K562 (cell line): ENCODE results near the gene RASGRP1. TPM values are rescaled to one million over a fixed set of nuclear protein-coding genes. Genes with fewer than 3 reads are reported as not detected.
A peak's percentile ranks its signal among the peaks of the same experiment; 100 is the strongest.

ENCODE experiments used
- ATAC-seq: fragments of 200-7000 bp; cut with Tn5 transposase; 3 replicates; pipeline ENCODE4 v1.9.1; 2020; ENCODE audit warnings: moderate library complexity
- BruUV-seq: library from RNA; stranded (reverse); fragments of 400-500 nt; replicated peaks from 2 replicates; lab custom pipeline; 2021; lab: Mats Ljungman, UMichigan
- CTCF ChIA-PET: fragments of 300-600 bp; formaldehyde crosslinking; extraction: SDS; loops from one replicate; lab custom pipeline; 2021; ENCODE audit warnings: low intra/inter-chr PET ratio; lab: Yijun Ruan, JAX
- POLR2A ChIA-PET: fragments of 300-600, 350-650 bp; sonication (Branson Sonifier 250); formaldehyde crosslinking; extraction: SDS; loops from one replicate; lab custom pipeline; 2021; ENCODE audit warnings: antibody characterized with exemption, inconsistent platforms; lab: Yijun Ruan, JAX
- DNase-seq, 4 experiments: peaks; one replicate each; pipeline versions ENCODE4 v3.0.0 to v3.0.0-alpha.2; 2011 to 2018; ENCODE audit warnings: low spot score in 3 of 4, mixed read lengths in 3 of 4; ENCODE audit errors: extremely low read depth in 1 of 4
- FAIRE-seq: peaks from 2 replicates; lab custom pipeline; 2011; peaks lifted over from hg19 to GRCh38; lab: Jason Lieb, UNC
- H2AFZ ChIP-seq: 2 replicates; pipeline ENCODE4 v1.6.0; 2011; ENCODE audit warnings: low read depth, low read length, control low read depth, inconsistent platforms
- H3K27ac ChIP-seq: fragments of 200-600 bp; 3 replicates; pipeline ENCODE4 v1.8.0; 2011; ENCODE audit warnings: low read depth, mild to moderate bottlenecking, control low read depth, inconsistent platforms, low read length, moderate library complexity, mixed read lengths; ENCODE audit errors: extremely low read depth
- H3K27me3 ChIP-seq, 2 experiments: fragments of 300-600 bp in 1 of 2; 2 replicates in 1 of 2; 3 replicates in 1 of 2; pipeline versions ENCODE4 v1.6.0 to v1.8.0; 2011; ENCODE audit warnings: inconsistent platforms in 2 of 2, low read length in 2 of 2, mild to moderate bottlenecking in 1 of 2, mixed read lengths in 1 of 2, moderate library complexity in 1 of 2; ENCODE audit not compliant: control insufficient read depth in 2 of 2, insufficient read depth in 2 of 2
- H3K36me3 ChIP-seq: fragments of 300-600 bp; 3 replicates; pipeline ENCODE4 v1.8.0; 2011; ENCODE audit warnings: mild to moderate bottlenecking, low read length, inconsistent platforms; ENCODE audit not compliant: control insufficient read depth, insufficient read depth
- H3K4me1 ChIP-seq, 2 experiments: fragments of 200-600 bp in 1 of 2; replicated peaks in 1 of 2; 2 replicates in 1 of 2; 3 replicates in 1 of 2; pipeline versions ENCODE4 v1.5.1 to v1.8.0; 2011; ENCODE audit warnings: inconsistent platforms in 2 of 2, low read length in 2 of 2, mild to moderate bottlenecking in 1 of 2, mixed read lengths in 1 of 2, moderate library complexity in 1 of 2; ENCODE audit not compliant: control insufficient read depth in 2 of 2, insufficient read depth in 2 of 2
- H3K4me2 ChIP-seq: 2 replicates; pipeline ENCODE4 v1.6.1; 2011; ENCODE audit warnings: low read length, control low read depth, inconsistent platforms, mixed read lengths; ENCODE audit not compliant: insufficient read depth
- H3K4me3 ChIP-seq: fragments of 200-600 bp; sonication (generic), shearing (Covaris generic); 2 replicates; pipeline ENCODE4 v1.5.1; 2016; ENCODE audit warnings: control low read depth, inconsistent platforms
- H3K79me2 ChIP-seq: fragments of 200-600 bp; 3 replicates; pipeline ENCODE4 v1.8.0; 2011; ENCODE audit warnings: low read length, inconsistent platforms; ENCODE audit not compliant: control insufficient read depth, insufficient read depth
- H3K9ac ChIP-seq, 2 experiments: 2 replicates each; pipeline versions ENCODE4 v1.6.0 to v1.6.1; 2011; ENCODE audit warnings: low read depth in 2 of 2, low read length in 2 of 2, control low read depth in 1 of 2, inconsistent platforms in 1 of 2, mild to moderate bottlenecking in 1 of 2, mixed read lengths in 1 of 2; ENCODE audit not compliant: insufficient read depth in 1 of 2
- H3K9me1 ChIP-seq: one replicate; pipeline ENCODE4 v1.6.0; 2011; ENCODE audit warnings: inconsistent platforms, mild to moderate bottlenecking, low read length, moderate library complexity; ENCODE audit not compliant: control insufficient read depth, insufficient read depth
- H3K9me3 ChIP-seq: replicated peaks from 2 replicates; pipeline ENCODE4 v1.5.1; 2011; ENCODE audit warnings: low read depth, low read length, inconsistent platforms; ENCODE audit not compliant: control insufficient read depth, insufficient read depth
- H4K20me1 ChIP-seq: replicated peaks from 2 replicates; pipeline ENCODE4 v1.6.1; 2011; ENCODE audit warnings: low read length, inconsistent platforms, mixed read lengths; ENCODE audit not compliant: control insufficient read depth, insufficient read depth
- ARID2 ChIP-seq: fragments of 450-650 bp; IDR thresholded peaks from 2 replicates; pipeline ENCODE4 v1.6.1; 2017; ENCODE audit warnings: antibody characterized with exemption, mild to moderate bottlenecking
- CXXC5 ChIP-seq: fragments of 250-450 bp; sonication (Bioruptor Pico); IDR thresholded peaks from 2 replicates; pipeline ENCODE4 v1.8.0; 2022; ENCODE audit warnings: inconsistent platforms, mild to moderate bottlenecking, moderate library complexity
- FOXJ2 ChIP-seq: fragments of 200-800 bp; sonication (Bioruptor generic); IDR thresholded peaks from 2 replicates; pipeline ENCODE4 v1.6.1; 2016; ENCODE audit warnings: missing genetic modification characterization, missing compliant biosample characterization
- FOXJ3 ChIP-seq: sonication (generic); formaldehyde crosslinking; IDR thresholded peaks from 2 replicates; pipeline ENCODE4 v1.4.0; 2020; ENCODE audit warnings: mild to moderate bottlenecking, missing genetic modification reagents
- HDGF ChIP-seq: fragments of 450-650 bp; IDR thresholded peaks from 2 replicates; pipeline ENCODE4 v1.6.1; 2016
- PHF20 ChIP-seq: fragments of 450-650 bp; IDR thresholded peaks from 2 replicates; pipeline ENCODE4 v1.6.1; 2018; ENCODE audit not compliant: partially characterized antibody
- POLR3G ChIP-seq: IDR thresholded peaks from 2 replicates; pipeline ENCODE4 v1.6.1; 2011; ENCODE audit not compliant: insufficient read length, insufficient replicate concordance; ENCODE audit errors: extremely low read depth
- RNF2 ChIP-seq: sonication (generic); IDR thresholded peaks from 2 replicates; pipeline ENCODE4 v1.6.1; 2016
- RNF219 ChIP-seq: fragments of 250-450 bp; sonication (Bioruptor Pico); IDR thresholded peaks from 2 replicates; pipeline ENCODE4 v1.5.0; 2022; ENCODE audit warnings: mild to moderate bottlenecking
- SP1 ChIP-seq: sonication (generic); formaldehyde crosslinking; IDR thresholded peaks from 2 replicates; pipeline ENCODE4 v1.8.1; 2022; ENCODE audit warnings: mild to moderate bottlenecking, missing genetic modification reagents
- U2AF1 ChIP-seq: fragments of 200-400 bp; formaldehyde crosslinking; optimal IDR thresholded peaks from 2 replicates; pipeline ENCODE3; 2017; ENCODE audit warnings: mild to moderate bottlenecking, low read depth, low read length, moderate library complexity
- ZNF551 ChIP-seq: fragments of 250-450 bp; sonication (Bioruptor Pico); IDR thresholded peaks from 2 replicates; pipeline ENCODE4 v1.5.0; 2021; ENCODE audit warnings: mild to moderate bottlenecking, moderate library complexity
- ZNF583 ChIP-seq: fragments of 250-450 bp; sonication (Bioruptor Pico); IDR thresholded peaks from 2 replicates; pipeline ENCODE4 v1.4.0; 2020
- ZNF717 ChIP-seq: fragments of 250-450 bp; sonication (Bioruptor Pico); IDR thresholded peaks from 2 replicates; pipeline ENCODE4 v1.5.0; 2021
- ZNF740 ChIP-seq, 3 experiments: fragments of 200-800 bp in 1 of 3; sonication (Bioruptor generic) in 1 of 3; sonication (generic) in 1 of 3; formaldehyde crosslinking in 1 of 3; IDR thresholded peaks; 2 replicates each; pipeline versions ENCODE4 v1.6.1 to v1.8.0; 2016 to 2022; ENCODE audit warnings: mild to moderate bottlenecking in 2 of 3, missing compliant biosample characterization in 2 of 3, missing genetic modification characterization in 2 of 3, missing genetic modification reagents in 1 of 3
- WGBS: fragments of 100-300 bp; shearing (Covaris generic); methylation state at CpG from one replicate; pipeline ENCODE4 v1.1.6; 2016; ENCODE audit warnings: low coverage, mixed read lengths; ENCODE audit not compliant: insufficient coverage; ENCODE audit errors: missing lambda C conversion rate; 5-methylcytosine and 5-hydroxymethylcytosine counted together
- in situ Hi-C: fragments of 300-500 bp; cut with MboI; formaldehyde crosslinking; loops from 4 replicates; pipeline ENCODE4 v1.15.0; 2018; ENCODE audit warnings: inconsistent platforms, mixed read lengths
- intact Hi-C: fragments of 100-400 bp; cut with micrococcal nuclease; formaldehyde crosslinking; loops from 2 replicates; pipeline ENCODE4 v1.14.2; 2022
- polyA plus RNA-seq, 8 experiments: library from polyadenylated mRNA; depleted of rRNA in 4 of 8; stranded (reverse) in 5 of 8; unstranded in 3 of 8; fragments of >200 nt; fragmentation: Nextera tagmentation in 2 of 8; fragmentation: Illumina TruSeq in 1 of 8; extraction: Ambion mirVana in 2 of 8; extraction: Trizol in 1 of 8; gene quantifications; 2 replicates each; pipeline versions ENCODE4 v1.2.1 to v1.2.3, GENCODE V29; 2011 to 2014; ENCODE audit warnings: inconsistent platforms in 1 of 8, missing spikeins in 1 of 8
- total RNA-seq, 7 experiments: library from RNA; depleted of rRNA in 6 of 7; stranded (reverse); fragments of >200 nt in 6 of 7; fragmentation: Illumina TruSeq in 2 of 7; extraction: Trizol in 2 of 7; gene quantifications; 2 replicates each; pipeline versions ENCODE4 v1.2.1 to v1.2.3, GENCODE V29; 2011 to 2021; ENCODE audit warnings: low replicate concordance in 1 of 7
- TF ChIP-seq, protein P1 (sequence below): sonication (generic); formaldehyde crosslinking; IDR thresholded peaks from 2 replicates; pipeline ENCODE4 v1.8.0; 2022; ENCODE audit warnings: mild to moderate bottlenecking, missing genetic modification reagents
- TF ChIP-seq, protein P2 (sequence below): fragments of 250-450 bp; sonication (Bioruptor Pico); IDR thresholded peaks from 2 replicates; pipeline ENCODE4 v1.8.0; 2021; ENCODE audit warnings: borderline replicate concordance, mild to moderate bottlenecking, moderate library complexity; ENCODE audit not compliant: poor library complexity, severe bottlenecking

Gene RASGRP1
- total and polyA plus RNA-seq, 9 of the 15 experiments (the other 6 are each of a cell fraction or from before 2014, with no cell fraction given): 0.14 to 0.72 (median 0.31) TPM

- TF ChIP-seq, protein P1, sequence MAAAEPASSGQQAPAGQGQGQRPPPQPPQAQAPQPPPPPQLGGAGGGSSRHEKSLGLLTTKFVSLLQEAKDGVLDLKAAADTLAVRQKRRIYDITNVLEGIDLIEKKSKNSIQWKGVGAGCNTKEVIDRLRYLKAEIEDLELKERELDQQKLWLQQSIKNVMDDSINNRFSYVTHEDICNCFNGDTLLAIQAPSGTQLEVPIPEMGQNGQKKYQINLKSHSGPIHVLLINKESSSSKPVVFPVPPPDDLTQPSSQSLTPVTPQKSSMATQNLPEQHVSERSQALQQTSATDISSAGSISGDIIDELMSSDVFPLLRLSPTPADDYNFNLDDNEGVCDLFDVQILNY: no peak
- no peak for TF ChIP-seq RNF2
- no peak for TF ChIP-seq CXXC5 (CRISPR knock-in tag)
- TF ChIP-seq POLR3G: no peak
- TF ChIP-seq ZNF717 (CRISPR knock-in tag): no peak
Observed at GRCh38 chr15:38517312-38517975, 47.2 kb downstream of the RASGRP1 start (continued).

DNA sequence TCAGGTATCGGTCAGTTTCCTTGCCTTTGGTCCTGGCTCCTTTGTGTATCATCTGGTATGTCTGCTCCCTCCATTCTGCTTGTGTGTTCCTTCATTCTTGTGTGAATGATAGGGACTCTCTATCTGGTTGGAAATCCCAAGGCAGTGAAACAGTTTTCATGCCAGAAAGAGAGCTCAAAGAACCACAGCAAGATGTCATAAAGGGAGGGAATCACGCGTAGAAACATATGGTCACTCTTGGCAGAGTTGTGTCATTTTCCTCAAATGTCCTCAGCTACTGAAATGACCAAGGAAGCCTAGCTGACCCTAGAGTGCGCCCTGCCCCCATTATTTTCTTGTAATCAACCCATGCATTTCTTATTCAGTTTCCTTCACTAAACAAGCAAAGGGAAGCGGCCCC lies 48.0 kb downstream of the RASGRP1 start:
- peaks cover 0 to 6% of the 10 kb centered on the region in 2 experiments; a peak in 4 of 5 replicates for H3K27me3 ChIP-seq
- no peak overlapping the region for H3K4me3 ChIP-seq
- DNase-seq: no peak
- CTCF ChIA-PET: no interaction called here
- no TSS peak for BruUV-seq
- FAIRE-seq: peak; percentile 26
- no peak overlapping the region for H2AFZ ChIP-seq
- H3K79me2 ChIP-seq: no peaks in the 10 kb centered on the region
- no peaks in the 10 kb centered on the region for H4K20me1 ChIP-seq
- WGBS: 2% methylated on average over 5 of the region's 5 CpGs
- intact Hi-C loops: no loop called here
- H3K4me2 ChIP-seq: no peak overlapping the region
- H3K4me1 ChIP-seq: no peaks in the 10 kb centered on the region
- in situ Hi-C loops: no loop called here
- H3K9ac ChIP-seq: no peak overlapping the region
- no peaks in the 10 kb centered on the region for H3K9me1 ChIP-seq
- H3K27ac ChIP-seq: no peak overlapping the region
- ATAC-seq: no peak
- no peaks in the 10 kb centered on the region for H3K9me3 ChIP-seq
- POLR2A ChIA-PET: interaction anchor here (1.0 to 1.2 kb wide), 2 partner anchors 137 to 171 kb away, joined by 3 to 4 read pairs; no protein-coding TSS in a partner anchor
- no peaks in the 10 kb centered on the region for H3K36me3 ChIP-seq
- TF ChIP-seq U2AF1: no peak
- TF ChIP-seq ZNF583 (CRISPR knock-in tag): no peak
- no peak for TF ChIP-seq FOXJ3 (CRISPR knock-in tag)
- no peak for TF ChIP-seq PHF20
- TF ChIP-seq, protein P2, sequence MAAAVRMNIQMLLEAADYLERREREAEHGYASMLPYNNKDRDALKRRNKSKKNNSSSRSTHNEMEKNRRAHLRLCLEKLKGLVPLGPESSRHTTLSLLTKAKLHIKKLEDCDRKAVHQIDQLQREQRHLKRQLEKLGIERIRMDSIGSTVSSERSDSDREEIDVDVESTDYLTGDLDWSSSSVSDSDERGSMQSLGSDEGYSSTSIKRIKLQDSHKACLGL: no peak
- no peak for TF ChIP-seq ZNF551
- no peak for TF ChIP-seq ARID2
- TF ChIP-seq RNF219 (CRISPR knock-in tag): no peak
- no peak for TF ChIP-seq ZNF740 (CRISPR knock-in tag; IDR thresholded peaks at IDR 0.05)
- TF ChIP-seq ZNF740 (tag; IDR thresholded peaks at IDR 0.05): no peak
- no peak for TF ChIP-seq FOXJ2 (tag)
- TF ChIP-seq SP1 (CRISPR knock-in tag): no peak
- TF ChIP-seq HDGF: no peak
